ENCODE data around the gene HMGXB4.

The HMGXB4 gene

GRCh38 chr22:35310556-35311550, 53.6 kb downstream of the HMGXB4 start:
- DNase-seq (ENCODE audit: low read depth), result no peak

GRCh38 chr22:35311551-35311999, 54.3 kb downstream of the HMGXB4 start:
- no peak for DNase-seq (ENCODE audit: low read depth)

GRCh38 chr22:35312198-35313059, 55.1 kb downstream of the HMGXB4 start:
- no peak for DNase-seq (ENCODE audit: low read depth)

GRCh38 chr22:35313311-35314121, 56.2 kb downstream of the HMGXB4 start:
- no peak for DNase-seq (ENCODE audit: low read depth)

- DNase-seq (ENCODE audit: low read depth), result no peak
Measured at GRCh38 chr22:35314161-35314942, 57.1 kb downstream of the HMGXB4 start.

GRCh38 chr22:35315141-35315854, 58.0 kb downstream of the HMGXB4 start:
- DNase-seq (ENCODE audit: low read depth), result no peak

- no peak for DNase-seq (ENCODE audit: low read depth)
Measured at GRCh38 chr22:35315855-35316745, 58.8 kb downstream of the HMGXB4 start.

- no peak for DNase-seq (ENCODE audit: low read depth)
Measured at GRCh38 chr22:35316751-35317150, 59.5 kb downstream of the HMGXB4 start.

- no peak for DNase-seq (ENCODE audit: low read depth)
Measured at GRCh38 chr22:35317680-35318290, 60.5 kb downstream of the HMGXB4 start.

- DNase-seq (ENCODE audit: low read depth), result no peak
Measured at GRCh38 chr22:35318346-35319215, 61.3 kb downstream of the HMGXB4 start.

GRCh38 chr22:35319244-35319985, 62.1 kb downstream of the HMGXB4 start:
- DNase-seq (ENCODE audit: low read depth), result no peak

- no peak for DNase-seq (ENCODE audit: low read depth)
Measured at GRCh38 chr22:35322126-35322525, 64.8 kb downstream of the HMGXB4 start.

GRCh38 chr22:35322893-35323292, 65.6 kb downstream of the HMGXB4 start:
- no peak for DNase-seq (ENCODE audit: low read depth)

GRCh38 chr22:35323305-35323704, 66.0 kb downstream of the HMGXB4 start:
- DNase-seq (ENCODE audit: low read depth), result no peak

- DNase-seq (ENCODE audit: low read depth), result no peak
Measured at GRCh38 chr22:35324067-35324466, 66.8 kb downstream of the HMGXB4 start.

GRCh38 chr22:35324762-35325161, 67.5 kb downstream of the HMGXB4 start:
- no peak for DNase-seq (ENCODE audit: low read depth)

- DNase-seq (ENCODE audit: low read depth), result no peak
Measured at GRCh38 chr22:35325209-35325608, 67.9 kb downstream of the HMGXB4 start.

Data from fibroblast of the conjunctiva (primary cell).